GM12873 (cell line): ENCODE data around the gene AGPAT3.

Experiments used
- CTCF ChIP-seq: IDR thresholded peaks from 2 replicates; pipeline ENCODE4 v1.5.1; 2012; ENCODE audit warnings: low read depth, mild to moderate bottlenecking, moderate library complexity, low read length, control low read depth; ENCODE audit not compliant: insufficient read depth; ENCODE audit errors: missing control alignments

AGPAT3 gene

GRCh38 chr21:43829161-43829560 lies 35.9 kb upstream of the AGPAT3 start:
- no peak for TF ChIP-seq CTCF

GRCh38 chr21:43829575-43830119 lies 35.4 kb upstream of the AGPAT3 start:
- no peak for TF ChIP-seq CTCF

GRCh38 chr21:43832158-43832550 lies 32.9 kb upstream of the AGPAT3 start:
- TF ChIP-seq CTCF, result no peak

DNA sequence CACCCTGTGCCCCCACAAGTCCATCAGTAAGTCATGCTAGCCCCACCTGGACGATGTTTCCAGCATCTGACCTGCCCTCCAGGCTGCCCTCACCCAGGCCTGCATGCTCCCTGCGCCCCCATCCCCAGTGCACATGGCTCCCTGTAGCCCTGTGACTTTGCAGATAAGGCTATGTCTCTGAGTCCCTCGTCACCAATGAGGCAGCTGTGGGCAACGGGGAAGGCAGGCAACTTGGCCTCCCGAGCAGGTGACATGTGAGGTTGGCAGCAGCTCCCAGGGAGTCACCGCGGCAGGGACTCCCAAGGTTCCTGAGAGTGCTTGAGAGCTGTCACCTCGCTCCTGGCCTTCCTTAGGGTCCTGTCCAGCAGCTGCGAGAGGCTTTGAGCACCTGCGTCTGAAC lies 32.4 kb upstream of the AGPAT3 start:
- TF ChIP-seq CTCF, result no peak

GRCh38 chr21:43834146-43834905 lies 30.7 kb upstream of the AGPAT3 start:
- TF ChIP-seq CTCF, result no peak

DNA sequence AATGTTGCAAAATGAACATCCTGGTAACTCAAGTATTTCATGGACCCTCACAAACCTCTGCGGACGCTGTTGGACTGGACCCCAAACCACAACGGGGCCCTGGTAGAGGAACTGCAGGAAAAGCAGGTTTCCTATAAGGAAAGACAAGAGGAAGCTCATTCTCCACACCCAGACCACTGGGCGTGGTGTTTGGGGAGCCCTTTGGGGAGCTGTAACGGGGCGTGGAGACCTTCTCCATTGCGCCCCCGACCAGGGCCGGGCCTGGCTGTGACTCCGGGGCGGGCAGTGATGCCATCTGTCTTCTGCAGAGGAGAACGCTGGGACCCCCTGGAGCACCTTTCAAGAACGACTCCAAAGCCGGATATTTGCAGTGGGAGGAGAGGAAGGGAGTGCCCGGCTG lies 30.0 kb upstream of the AGPAT3 start:
- TF ChIP-seq CTCF, result no peak

GRCh38 chr21:43835861-43836260 lies 29.2 kb upstream of the AGPAT3 start:
- TF ChIP-seq CTCF, result no peak
